K562 (cell line): ENCODE results near the gene DMRT2. TPM values are rescaled to one million over a fixed set of nuclear protein-coding genes. Genes with fewer than 3 reads are reported as not detected.

Experiments
- ATAC-seq: fragments of 200-7000 bp; cut with Tn5 transposase; 3 replicates; pipeline ENCODE4 v1.9.1; 2020; ENCODE audit warnings: moderate library complexity
- BruUV-seq: library from RNA; stranded (reverse); fragments of 400-500 nt; replicated peaks from 2 replicates; lab custom pipeline; 2021; lab: Mats Ljungman, UMichigan
- CTCF ChIA-PET: fragments of 300-600 bp; formaldehyde crosslinking; extraction: SDS; loops from one replicate; lab custom pipeline; 2021; ENCODE audit warnings: low intra/inter-chr PET ratio; lab: Yijun Ruan, JAX
- POLR2A ChIA-PET: fragments of 300-600, 350-650 bp; sonication (Branson Sonifier 250); formaldehyde crosslinking; extraction: SDS; loops from one replicate; lab custom pipeline; 2021; ENCODE audit warnings: antibody characterized with exemption, inconsistent platforms; lab: Yijun Ruan, JAX
- DNase-seq, 4 experiments: peaks; one replicate each; pipeline versions ENCODE4 v3.0.0 to v3.0.0-alpha.2; 2011 to 2018; ENCODE audit warnings: low spot score in 3 of 4, mixed read lengths in 3 of 4; ENCODE audit errors: extremely low read depth in 1 of 4
- FAIRE-seq: peaks from 2 replicates; lab custom pipeline; 2011; peaks lifted over from hg19 to GRCh38; lab: Jason Lieb, UNC
- H2AFZ ChIP-seq: 2 replicates; pipeline ENCODE4 v1.6.0; 2011; ENCODE audit warnings: low read depth, low read length, control low read depth, inconsistent platforms
- H3K27ac ChIP-seq: fragments of 200-600 bp; 3 replicates; pipeline ENCODE4 v1.8.0; 2011; ENCODE audit warnings: low read depth, mild to moderate bottlenecking, control low read depth, inconsistent platforms, low read length, moderate library complexity, mixed read lengths; ENCODE audit errors: extremely low read depth
- H3K27me3 ChIP-seq, 2 experiments: fragments of 300-600 bp in 1 of 2; 2 replicates in 1 of 2; 3 replicates in 1 of 2; pipeline versions ENCODE4 v1.6.0 to v1.8.0; 2011; ENCODE audit warnings: inconsistent platforms in 2 of 2, low read length in 2 of 2, mild to moderate bottlenecking in 1 of 2, mixed read lengths in 1 of 2, moderate library complexity in 1 of 2; ENCODE audit not compliant: control insufficient read depth in 2 of 2, insufficient read depth in 2 of 2
- H3K36me3 ChIP-seq: fragments of 300-600 bp; 3 replicates; pipeline ENCODE4 v1.8.0; 2011; ENCODE audit warnings: mild to moderate bottlenecking, low read length, inconsistent platforms; ENCODE audit not compliant: control insufficient read depth, insufficient read depth
- H3K4me1 ChIP-seq, 2 experiments: fragments of 200-600 bp in 1 of 2; replicated peaks in 1 of 2; 2 replicates in 1 of 2; 3 replicates in 1 of 2; pipeline versions ENCODE4 v1.5.1 to v1.8.0; 2011; ENCODE audit warnings: inconsistent platforms in 2 of 2, low read length in 2 of 2, mild to moderate bottlenecking in 1 of 2, mixed read lengths in 1 of 2, moderate library complexity in 1 of 2; ENCODE audit not compliant: control insufficient read depth in 2 of 2, insufficient read depth in 2 of 2
- H3K4me2 ChIP-seq: 2 replicates; pipeline ENCODE4 v1.6.1; 2011; ENCODE audit warnings: low read length, control low read depth, inconsistent platforms, mixed read lengths; ENCODE audit not compliant: insufficient read depth
- H3K4me3 ChIP-seq: fragments of 200-600 bp; sonication (generic), shearing (Covaris generic); 2 replicates; pipeline ENCODE4 v1.5.1; 2016; ENCODE audit warnings: control low read depth, inconsistent platforms
- H3K79me2 ChIP-seq: fragments of 200-600 bp; 3 replicates; pipeline ENCODE4 v1.8.0; 2011; ENCODE audit warnings: low read length, inconsistent platforms; ENCODE audit not compliant: control insufficient read depth, insufficient read depth
- H3K9ac ChIP-seq, 2 experiments: 2 replicates each; pipeline versions ENCODE4 v1.6.0 to v1.6.1; 2011; ENCODE audit warnings: low read depth in 2 of 2, low read length in 2 of 2, control low read depth in 1 of 2, inconsistent platforms in 1 of 2, mild to moderate bottlenecking in 1 of 2, mixed read lengths in 1 of 2; ENCODE audit not compliant: insufficient read depth in 1 of 2
- H3K9me1 ChIP-seq: one replicate; pipeline ENCODE4 v1.6.0; 2011; ENCODE audit warnings: inconsistent platforms, mild to moderate bottlenecking, low read length, moderate library complexity; ENCODE audit not compliant: control insufficient read depth, insufficient read depth
- H3K9me3 ChIP-seq: replicated peaks from 2 replicates; pipeline ENCODE4 v1.5.1; 2011; ENCODE audit warnings: low read depth, low read length, inconsistent platforms; ENCODE audit not compliant: control insufficient read depth, insufficient read depth
- H4K20me1 ChIP-seq: replicated peaks from 2 replicates; pipeline ENCODE4 v1.6.1; 2011; ENCODE audit warnings: low read length, inconsistent platforms, mixed read lengths; ENCODE audit not compliant: control insufficient read depth, insufficient read depth
- FOXP1 ChIP-seq: sonication (generic); formaldehyde crosslinking; IDR thresholded peaks from 2 replicates; pipeline ENCODE4 v1.8.0; 2022; ENCODE audit warnings: mild to moderate bottlenecking, missing genetic modification reagents
- HBP1 ChIP-seq: fragments of 450-650 bp; formaldehyde crosslinking; IDR thresholded peaks from 2 replicates; pipeline ENCODE4 v1.4.0; 2022; ENCODE audit warnings: missing genetic modification characterization
- MITF ChIP-seq: IDR thresholded peaks from 2 replicates; pipeline ENCODE4 v1.6.1; 2014; ENCODE audit warnings: antibody characterized with exemption
- NFIC ChIP-seq: fragments of 450-650 bp; IDR thresholded peaks from 2 replicates; pipeline ENCODE4 v1.6.1; 2017; ENCODE audit warnings: mild to moderate bottlenecking, inconsistent platforms
- ZBTB2 ChIP-seq: fragments of 450-650 bp; IDR thresholded peaks from 2 replicates; pipeline ENCODE4 v1.6.1; 2016; ENCODE audit warnings: antibody characterized with exemption
- WGBS: fragments of 100-300 bp; shearing (Covaris generic); methylation state at CpG from one replicate; pipeline ENCODE4 v1.1.6; 2016; ENCODE audit warnings: low coverage, mixed read lengths; ENCODE audit not compliant: insufficient coverage; ENCODE audit errors: missing lambda C conversion rate; 5-methylcytosine and 5-hydroxymethylcytosine counted together
- in situ Hi-C: fragments of 300-500 bp; cut with MboI; formaldehyde crosslinking; loops from 4 replicates; pipeline ENCODE4 v1.15.0; 2018; ENCODE audit warnings: inconsistent platforms, mixed read lengths
- intact Hi-C: fragments of 100-400 bp; cut with micrococcal nuclease; formaldehyde crosslinking; loops from 2 replicates; pipeline ENCODE4 v1.14.2; 2022
- polyA plus RNA-seq, 8 experiments: library from polyadenylated mRNA; depleted of rRNA in 4 of 8; stranded (reverse) in 5 of 8; unstranded in 3 of 8; fragments of >200 nt; fragmentation: Nextera tagmentation in 2 of 8; fragmentation: Illumina TruSeq in 1 of 8; extraction: Ambion mirVana in 2 of 8; extraction: Trizol in 1 of 8; gene quantifications; 2 replicates each; pipeline versions ENCODE4 v1.2.1 to v1.2.3, GENCODE V29; 2011 to 2014; ENCODE audit warnings: inconsistent platforms in 1 of 8, missing spikeins in 1 of 8
- total RNA-seq, 7 experiments: library from RNA; depleted of rRNA in 6 of 7; stranded (reverse); fragments of >200 nt in 6 of 7; fragmentation: Illumina TruSeq in 2 of 7; extraction: Trizol in 2 of 7; gene quantifications; 2 replicates each; pipeline versions ENCODE4 v1.2.1 to v1.2.3, GENCODE V29; 2011 to 2021; ENCODE audit warnings: low replicate concordance in 1 of 7
- TF ChIP-seq, protein P1 (sequence below): sonication (generic); formaldehyde crosslinking; IDR thresholded peaks from 2 replicates; pipeline ENCODE4 v1.8.1; 2023; ENCODE audit warnings: mild to moderate bottlenecking, missing genetic modification reagents, moderate library complexity

DMRT2 gene
- total and polyA plus RNA-seq, 9 of the 15 experiments (the other 6 are each of a cell fraction or from before 2014, with no cell fraction given): not detected

DNA sequence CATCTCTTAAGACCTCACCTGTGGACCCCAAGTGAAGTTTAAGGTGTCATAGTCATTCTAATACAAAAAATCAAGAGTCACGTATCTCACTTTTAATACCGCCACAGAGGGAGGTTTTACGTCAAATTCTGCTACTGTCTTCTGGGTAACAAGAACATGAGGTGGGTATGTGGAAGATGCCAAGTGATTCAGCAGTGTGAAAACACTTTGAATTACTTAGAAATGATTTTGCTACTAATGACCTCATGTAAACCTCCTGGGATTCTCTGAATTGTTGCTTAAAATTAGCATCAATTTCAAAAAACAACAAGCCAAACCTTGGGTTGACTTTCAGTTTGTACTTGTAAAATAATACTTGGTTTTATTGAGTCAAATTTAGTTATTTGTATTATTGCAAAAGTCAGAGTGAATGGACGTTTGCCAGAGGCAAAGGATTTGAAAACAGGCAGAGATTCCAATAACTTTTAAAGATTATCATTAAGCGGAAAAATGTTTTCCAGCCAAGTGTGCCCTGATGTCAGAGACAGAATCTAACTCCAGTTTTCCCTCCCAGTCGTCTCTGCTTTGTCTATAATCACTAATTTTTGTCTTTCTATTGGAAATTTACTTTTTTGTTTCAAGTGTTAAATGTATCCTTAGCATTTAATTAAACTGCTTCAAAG, 8.8 kb downstream of the DMRT2 start (continued):
- TF ChIP-seq HBP1: no peak

GRCh38 chr9:1065130-1065529, 15.0 kb downstream of the DMRT2 start:
- no peaks in the 10 kb centered on the region for H3K79me2 ChIP-seq
- ATAC-seq (no peak), DNase-seq (no peak), FAIRE-seq (no peak)
- H3K4me1 ChIP-seq: no peaks in the 10 kb centered on the region
- no peaks in the 10 kb centered on the region for H3K9me1 ChIP-seq
- H3K9ac ChIP-seq: no peak overlapping the region
- BruUV-seq: no TSS peak
- no peaks in the 10 kb centered on the region for H3K36me3 ChIP-seq
- H3K4me3 ChIP-seq: no peak overlapping the region
- ChIA-PET POLR2A (no interaction called here), CTCF (no interaction called here)
- no peaks in the 10 kb centered on the region for H3K9me3 ChIP-seq
- in situ Hi-C loops (no loop called here), intact Hi-C loops (no loop called here)
- H3K27ac ChIP-seq: no peak overlapping the region
- H4K20me1 ChIP-seq: no peaks in the 10 kb centered on the region
- H3K27me3 ChIP-seq: no peaks in the 10 kb centered on the region
- WGBS: 0% methylated on average over 2 of the region's 2 CpGs
- H2AFZ ChIP-seq: no peak overlapping the region
- no peak overlapping the region for H3K4me2 ChIP-seq
- TF ChIP-seq NFIC (no peak), FOXP1 (CRISPR knock-in tag) (no peak), MITF (no peak), ZBTB2 (no peak)
- TF ChIP-seq, protein P1, sequence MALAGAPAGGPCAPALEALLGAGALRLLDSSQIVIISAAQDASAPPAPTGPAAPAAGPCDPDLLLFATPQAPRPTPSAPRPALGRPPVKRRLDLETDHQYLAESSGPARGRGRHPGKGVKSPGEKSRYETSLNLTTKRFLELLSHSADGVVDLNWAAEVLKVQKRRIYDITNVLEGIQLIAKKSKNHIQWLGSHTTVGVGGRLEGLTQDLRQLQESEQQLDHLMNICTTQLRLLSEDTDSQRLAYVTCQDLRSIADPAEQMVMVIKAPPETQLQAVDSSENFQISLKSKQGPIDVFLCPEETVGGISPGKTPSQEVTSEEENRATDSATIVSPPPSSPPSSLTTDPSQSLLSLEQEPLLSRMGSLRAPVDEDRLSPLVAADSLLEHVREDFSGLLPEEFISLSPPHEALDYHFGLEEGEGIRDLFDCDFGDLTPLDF (CRISPR knock-in tag): no peak
